GM19035 (cell line): Measurements from ENCODE around the gene EID1.
"Not testable (repeated sequence)": the region's sequence is repeated elsewhere in the genome, so short reads cannot be mapped to it uniquely, and the experiment has no call there.

ENCODE experiments used
- ATAC-seq: cut with Tn5 transposase; IDR thresholded peaks from one replicate; pipeline ENCODE4 v1.9.1; 2021; ENCODE audit not compliant: unreplicated experiment

The EID1 gene

GRCh38 chr15:48877630-48878595 lies at the start of gene EID1:
TSS of gene EID1 (plus strand) at chr15:48878134. CDS start at chr15:48878177, 43 bp downstream.
- ATAC-seq: peak; percentile 94

- no peak for ATAC-seq
These were observed 49.5 kb upstream of the EID1 start for GRCh38 chr15:48828471-48828870.

- no peak for ATAC-seq
These were observed 49.0 kb upstream of the EID1 start for GRCh38 chr15:48828906-48829305.

GRCh38 chr15:48832648-48833047 lies 45.3 kb upstream of the EID1 start:
- ATAC-seq: no peak

GRCh38 chr15:48833526-48834239 lies 44.3 kb upstream of the EID1 start:
- ATAC-seq: no peak

- no peak for ATAC-seq
These were observed 43.2 kb upstream of the EID1 start for GRCh38 chr15:48834756-48835155.

GRCh38 chr15:48842501-48842900 lies 35.4 kb upstream of the EID1 start:
- no peak for ATAC-seq

GRCh38 chr15:48845123-48845522 lies 32.8 kb upstream of the EID1 start:
- no peak for ATAC-seq

GRCh38 chr15:48850648-48851047 lies 27.3 kb upstream of the EID1 start:
- no peak for ATAC-seq

- ATAC-seq: no peak
These were observed 26.0 kb upstream of the EID1 start for GRCh38 chr15:48851956-48852355.

- ATAC-seq: not testable (repeated sequence)
These were observed 23.5 kb upstream of the EID1 start for GRCh38 chr15:48854434-48854833.

- ATAC-seq: no peak
These were observed 22.2 kb upstream of the EID1 start for GRCh38 chr15:48855501-48856440.

- ATAC-seq: no peak
These were observed 21.0 kb upstream of the EID1 start for GRCh38 chr15:48856942-48857341.

- no peak for ATAC-seq
These were observed 19.5 kb upstream of the EID1 start for GRCh38 chr15:48858401-48858800.

- ATAC-seq: no peak
These were observed 18.5 kb upstream of the EID1 start for GRCh38 chr15:48859426-48859825.

GRCh38 chr15:48861813-48862431 lies 16.0 kb upstream of the EID1 start:
- ATAC-seq: no peak

GRCh38 chr15:48862705-48863104 lies 15.2 kb upstream of the EID1 start:
- no peak for ATAC-seq

GRCh38 chr15:48865370-48866079 lies 12.4 kb upstream of the EID1 start:
- ATAC-seq: no peak

- no peak for ATAC-seq
These were observed 11.8 kb upstream of the EID1 start for GRCh38 chr15:48866141-48866563.

GRCh38 chr15:48868023-48868422 lies 9.9 kb upstream of the EID1 start:
- no peak for ATAC-seq
